Esophagus squamous epithelium (tissue), 4 donors: ENCODE measurements around the gene CEP44.

Experiments used
- CTCF ChIP-seq, 6 experiments: fragments of 450-650 bp in 4 of 6; fragments of 200-600 bp in 2 of 6; sonication (generic) in 2 of 6; IDR thresholded peaks; one replicate each; pipeline ENCODE4 v1.5.1; 2016 to 2019; ENCODE audit warnings: antibody characterized with exemption in 6 of 6, mild to moderate bottlenecking in 4 of 6, moderate library complexity in 4 of 6
- POLR2A ChIP-seq, 4 donors: fragments of 450-650 bp; IDR thresholded peaks; one replicate each; pipeline ENCODE4 v1.6.1; 2017; ENCODE audit warnings: antibody characterized with exemption in 4 of 4, mild to moderate bottlenecking in 4 of 4, moderate library complexity in 3 of 4

GRCh38 chr4:174254613-174255012 is 29.1 kb upstream of the CEP44 start:
- TF ChIP-seq CTCF (IDR thresholded peaks at IDR 0.05) (no peak), POLR2A (IDR thresholded peaks at IDR 0.05) (no peak)
